Subcutaneous adipose tissue (tissue), 4 donors: Measurements from ENCODE around the gene ATXN7L1. TPM values are rescaled to one million over a fixed set of nuclear protein-coding genes. Genes with fewer than 3 reads are reported as not detected.

Experiments
- CTCF ChIP-seq: fragments of 450-650 bp; IDR thresholded peaks from one replicate; pipeline ENCODE4 v1.5.1; 2016; ENCODE audit warnings: low read depth, mild to moderate bottlenecking, control low read depth, antibody characterized with exemption, moderate library complexity
- total RNA-seq, 4 donors: library from RNA; depleted of rRNA; stranded (reverse); fragments of >200 nt; gene quantifications; one replicate each; pipeline ENCODE4 v1.1.0, GENCODE V29; 2016

The ATXN7L1 gene
- total RNA-seq, 4 donors from 2014 or later = 11.5 to 29.2 (median 13.3) TPM

- TF ChIP-seq CTCF = no peak
Measured at GRCh38 chr7:105778956-105779355, 97.4 kb downstream of the ATXN7L1 start.

GRCh38 chr7:105776986-105777910, 99.2 kb downstream of the ATXN7L1 start:
- TF ChIP-seq CTCF = no peak

- no peak for TF ChIP-seq CTCF
Measured at GRCh38 chr7:105776068-105776790, 100.2 kb downstream of the ATXN7L1 start.

- TF ChIP-seq CTCF = no peak
Measured at GRCh38 chr7:105775580-105775979, 100.8 kb downstream of the ATXN7L1 start.

- TF ChIP-seq CTCF = no peak
Measured at GRCh38 chr7:105773030-105773460, 103.4 kb downstream of the ATXN7L1 start.

GRCh38 chr7:105769901-105770628, 106.3 kb downstream of the ATXN7L1 start:
- no peak for TF ChIP-seq CTCF
